Measurements from ENCODE around the gene SLC27A6.

DNA sequence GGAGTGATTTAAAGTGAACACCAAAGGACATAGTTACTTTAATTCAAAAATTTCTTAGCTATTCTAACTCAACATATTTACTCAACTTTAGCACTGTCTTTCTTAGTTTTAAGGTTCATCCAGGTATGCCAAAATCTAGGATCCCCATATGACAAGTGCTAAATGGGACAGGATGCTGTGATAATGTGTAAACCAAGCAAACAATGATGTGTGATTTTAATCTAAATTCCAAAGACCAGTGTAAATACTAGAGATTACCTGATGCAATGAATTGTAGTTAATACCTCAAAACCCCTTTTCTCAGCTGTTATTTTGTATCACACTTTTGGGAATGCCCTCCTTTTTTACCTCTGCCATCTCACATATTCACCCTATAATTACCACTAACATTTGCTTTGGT, 102.5 kb downstream of the SLC27A6 start:
- TF ChIP-seq POLR2A (IDR thresholded peaks at IDR 0.05), result no peak
- TF ChIP-seq, protein P1, sequence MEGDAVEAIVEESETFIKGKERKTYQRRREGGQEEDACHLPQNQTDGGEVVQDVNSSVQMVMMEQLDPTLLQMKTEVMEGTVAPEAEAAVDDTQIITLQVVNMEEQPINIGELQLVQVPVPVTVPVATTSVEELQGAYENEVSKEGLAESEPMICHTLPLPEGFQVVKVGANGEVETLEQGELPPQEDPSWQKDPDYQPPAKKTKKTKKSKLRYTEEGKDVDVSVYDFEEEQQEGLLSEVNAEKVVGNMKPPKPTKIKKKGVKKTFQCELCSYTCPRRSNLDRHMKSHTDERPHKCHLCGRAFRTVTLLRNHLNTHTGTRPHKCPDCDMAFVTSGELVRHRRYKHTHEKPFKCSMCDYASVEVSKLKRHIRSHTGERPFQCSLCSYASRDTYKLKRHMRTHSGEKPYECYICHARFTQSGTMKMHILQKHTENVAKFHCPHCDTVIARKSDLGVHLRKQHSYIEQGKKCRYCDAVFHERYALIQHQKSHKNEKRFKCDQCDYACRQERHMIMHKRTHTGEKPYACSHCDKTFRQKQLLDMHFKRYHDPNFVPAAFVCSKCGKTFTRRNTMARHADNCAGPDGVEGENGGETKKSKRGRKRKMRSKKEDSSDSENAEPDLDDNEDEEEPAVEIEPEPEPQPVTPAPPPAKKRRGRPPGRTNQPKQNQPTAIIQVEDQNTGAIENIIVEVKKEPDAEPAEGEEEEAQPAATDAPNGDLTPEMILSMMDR (IDR thresholded peaks at IDR 0.05), result no peak
- TF ChIP-seq EP300 (IDR thresholded peaks at IDR 0.05), result no peak
- no peak for TF ChIP-seq POLR2AphosphoS5 (IDR thresholded peaks at IDR 0.05)

All from upper lobe of left lung (tissue), 4 donors.